ENCODE measurements around the gene MORN1.

DNA sequence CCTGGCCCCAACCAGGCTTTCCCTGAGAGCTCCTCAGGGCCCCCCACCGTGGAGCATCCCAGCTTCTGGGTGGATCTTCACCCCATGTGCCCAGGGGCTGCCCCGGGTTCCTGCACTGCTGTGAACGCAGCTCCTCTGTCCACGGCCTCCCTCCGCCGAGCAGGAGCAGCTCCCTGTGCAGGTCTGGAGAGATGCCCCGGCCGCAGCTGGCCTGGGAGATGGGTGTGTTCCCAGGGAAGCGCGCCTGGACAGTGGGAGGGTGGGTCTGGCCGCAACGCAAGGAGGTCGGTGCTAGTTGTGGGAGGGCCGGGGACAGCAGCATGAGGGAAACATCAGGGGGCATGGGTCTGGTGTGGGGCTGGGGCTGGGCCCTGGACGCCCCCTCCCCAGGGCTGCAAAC, 71.3 kb downstream of the MORN1 start:
- TF ChIP-seq HDAC2 (IDR thresholded peaks at IDR 0.05; ENCODE audit: borderline replicate concordance in 1 of 2, low read depth in 2 of 2, low read length in 2 of 2) (no peak), CEBPB (IDR thresholded peaks at IDR 0.05; ENCODE audit: low read depth, low read length) (no peak), JUN (IDR thresholded peaks at IDR 0.05; ENCODE audit: low read depth, low read length) (no peak)
- TF ChIP-seq, protein P1, sequence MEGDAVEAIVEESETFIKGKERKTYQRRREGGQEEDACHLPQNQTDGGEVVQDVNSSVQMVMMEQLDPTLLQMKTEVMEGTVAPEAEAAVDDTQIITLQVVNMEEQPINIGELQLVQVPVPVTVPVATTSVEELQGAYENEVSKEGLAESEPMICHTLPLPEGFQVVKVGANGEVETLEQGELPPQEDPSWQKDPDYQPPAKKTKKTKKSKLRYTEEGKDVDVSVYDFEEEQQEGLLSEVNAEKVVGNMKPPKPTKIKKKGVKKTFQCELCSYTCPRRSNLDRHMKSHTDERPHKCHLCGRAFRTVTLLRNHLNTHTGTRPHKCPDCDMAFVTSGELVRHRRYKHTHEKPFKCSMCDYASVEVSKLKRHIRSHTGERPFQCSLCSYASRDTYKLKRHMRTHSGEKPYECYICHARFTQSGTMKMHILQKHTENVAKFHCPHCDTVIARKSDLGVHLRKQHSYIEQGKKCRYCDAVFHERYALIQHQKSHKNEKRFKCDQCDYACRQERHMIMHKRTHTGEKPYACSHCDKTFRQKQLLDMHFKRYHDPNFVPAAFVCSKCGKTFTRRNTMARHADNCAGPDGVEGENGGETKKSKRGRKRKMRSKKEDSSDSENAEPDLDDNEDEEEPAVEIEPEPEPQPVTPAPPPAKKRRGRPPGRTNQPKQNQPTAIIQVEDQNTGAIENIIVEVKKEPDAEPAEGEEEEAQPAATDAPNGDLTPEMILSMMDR (IDR thresholded peaks at IDR 0.05; ENCODE audit: control extremely low read depth in 1 of 3, insufficient read depth in 1 of 3, low read depth in 1 of 3, low read length in 3 of 3): no peak
- TF ChIP-seq, protein P2, sequence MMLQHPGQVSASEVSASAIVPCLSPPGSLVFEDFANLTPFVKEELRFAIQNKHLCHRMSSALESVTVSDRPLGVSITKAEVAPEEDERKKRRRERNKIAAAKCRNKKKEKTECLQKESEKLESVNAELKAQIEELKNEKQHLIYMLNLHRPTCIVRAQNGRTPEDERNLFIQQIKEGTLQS (IDR thresholded peaks at IDR 0.05; ENCODE audit: insufficient read depth, low read depth, low read length): no peak
- TF ChIP-seq, protein P3, sequence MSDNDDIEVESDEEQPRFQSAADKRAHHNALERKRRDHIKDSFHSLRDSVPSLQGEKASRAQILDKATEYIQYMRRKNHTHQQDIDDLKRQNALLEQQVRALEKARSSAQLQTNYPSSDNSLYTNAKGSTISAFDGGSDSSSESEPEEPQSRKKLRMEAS (IDR thresholded peaks at IDR 0.05): no peak

All from H1 (cell line).